BE2C (cell line): ENCODE measurements around the gene LNX1.
A peak's percentile ranks its signal among the peaks of the same experiment; 100 is the strongest.

Experiments
- DNase-seq: peaks from one replicate; pipeline ENCODE4 v3.0.0-alpha.2; 2020
- H3K27me3 ChIP-seq: fragments of 250-450 bp; sonication (Bioruptor Pico); 2 replicates; pipeline ENCODE4 v1.5.1; 2020; ENCODE audit warnings: mild to moderate bottlenecking
- H3K36me3 ChIP-seq: fragments of 250-450 bp; sonication (Bioruptor Pico); 2 replicates; pipeline ENCODE4 v1.5.1; 2020; ENCODE audit warnings: mild to moderate bottlenecking
- H3K4me1 ChIP-seq: fragments of 250-450 bp; sonication (Bioruptor Pico); 2 replicates; pipeline ENCODE4 v1.5.1; 2020
- H3K4me3 ChIP-seq: 2 replicates; pipeline ENCODE4 v1.5.1; 2011; ENCODE audit warnings: low read depth, low read length
- H3K9me3 ChIP-seq: fragments of 250-450 bp; sonication (Bioruptor Pico); 2 replicates; pipeline ENCODE4 v1.5.1; 2020
- TF ChIP-seq, protein P1 (sequence below): IDR thresholded peaks from 2 replicates; pipeline ENCODE4 v1.5.1; 2012; ENCODE audit warnings: mild to moderate bottlenecking, low read depth, low read length

LNX1 gene

GRCh38 chr4:53619431-53619830, 28.1 kb upstream of the LNX1 start:
- Histone ChIP-seq H3K4me1 (no peaks in the 10 kb centered on the region), H3K4me3 (no peak overlapping the region), H3K27me3 (no peaks in the 10 kb centered on the region), H3K9me3 (no peaks in the 10 kb centered on the region), H3K36me3 (no peaks in the 10 kb centered on the region)
- TF ChIP-seq, protein P1, sequence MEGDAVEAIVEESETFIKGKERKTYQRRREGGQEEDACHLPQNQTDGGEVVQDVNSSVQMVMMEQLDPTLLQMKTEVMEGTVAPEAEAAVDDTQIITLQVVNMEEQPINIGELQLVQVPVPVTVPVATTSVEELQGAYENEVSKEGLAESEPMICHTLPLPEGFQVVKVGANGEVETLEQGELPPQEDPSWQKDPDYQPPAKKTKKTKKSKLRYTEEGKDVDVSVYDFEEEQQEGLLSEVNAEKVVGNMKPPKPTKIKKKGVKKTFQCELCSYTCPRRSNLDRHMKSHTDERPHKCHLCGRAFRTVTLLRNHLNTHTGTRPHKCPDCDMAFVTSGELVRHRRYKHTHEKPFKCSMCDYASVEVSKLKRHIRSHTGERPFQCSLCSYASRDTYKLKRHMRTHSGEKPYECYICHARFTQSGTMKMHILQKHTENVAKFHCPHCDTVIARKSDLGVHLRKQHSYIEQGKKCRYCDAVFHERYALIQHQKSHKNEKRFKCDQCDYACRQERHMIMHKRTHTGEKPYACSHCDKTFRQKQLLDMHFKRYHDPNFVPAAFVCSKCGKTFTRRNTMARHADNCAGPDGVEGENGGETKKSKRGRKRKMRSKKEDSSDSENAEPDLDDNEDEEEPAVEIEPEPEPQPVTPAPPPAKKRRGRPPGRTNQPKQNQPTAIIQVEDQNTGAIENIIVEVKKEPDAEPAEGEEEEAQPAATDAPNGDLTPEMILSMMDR = no peak
- no peak for DNase-seq

GRCh38 chr4:53618321-53618720, 27.0 kb upstream of the LNX1 start:
- Histone ChIP-seq H3K4me3 (no peak overlapping the region), H3K36me3 (no peaks in the 10 kb centered on the region), H3K27me3 (no peaks in the 10 kb centered on the region), H3K4me1 (no peaks in the 10 kb centered on the region), H3K9me3 (no peaks in the 10 kb centered on the region)
- TF ChIP-seq, protein P1 = no peak
- DNase-seq = no peak

GRCh38 chr4:53617101-53617680, 25.9 kb upstream of the LNX1 start:
- no peak overlapping the region for H3K4me3 ChIP-seq
- H3K4me1 ChIP-seq = no peaks in the 10 kb centered on the region
- no peaks in the 10 kb centered on the region for H3K36me3 ChIP-seq
- no peaks in the 10 kb centered on the region for H3K9me3 ChIP-seq
- TF ChIP-seq, protein P1 = no peak
- no peaks in the 10 kb centered on the region for H3K27me3 ChIP-seq
- DNase-seq = no peak

- no peaks in the 10 kb centered on the region for H3K4me1 ChIP-seq
- no peaks in the 10 kb centered on the region for H3K36me3 ChIP-seq
- H3K9me3 ChIP-seq = no peaks in the 10 kb centered on the region
- TF ChIP-seq, protein P1 = no peak
- no peak for DNase-seq
- H3K27me3 ChIP-seq = no peaks in the 10 kb centered on the region
- no peak overlapping the region for H3K4me3 ChIP-seq
These were observed 24.9 kb upstream of the LNX1 start for GRCh38 chr4:53616219-53616618.

GRCh38 chr4:53614591-53614990, 23.3 kb upstream of the LNX1 start:
- H3K4me1 ChIP-seq = no peaks in the 10 kb centered on the region
- no peak overlapping the region for H3K4me3 ChIP-seq
- DNase-seq = no peak
- H3K27me3 ChIP-seq = no peaks in the 10 kb centered on the region
- TF ChIP-seq, protein P1 = 0 out of 2 replicates have a peak, but pooled peaks have one; percentile 5
- H3K36me3 ChIP-seq = no peaks in the 10 kb centered on the region
- no peaks in the 10 kb centered on the region for H3K9me3 ChIP-seq

- Histone ChIP-seq H3K36me3 (no peaks in the 10 kb centered on the region), H3K4me3 (no peak overlapping the region), H3K9me3 (no peaks in the 10 kb centered on the region), H3K4me1 (no peaks in the 10 kb centered on the region), H3K27me3 (no peaks in the 10 kb centered on the region)
- no peak for DNase-seq
- TF ChIP-seq, protein P1 = no peak
These were observed 22.1 kb upstream of the LNX1 start for GRCh38 chr4:53613428-53613827.
